ENCODE results near the gene SEC14L2.
"Not testable (repeated sequence)": the region's sequence is repeated elsewhere in the genome, so short reads cannot be mapped to it uniquely, and the experiment has no call there.

Gene SEC14L2

GRCh38 chr22:30439836-30440235, 43.0 kb downstream of the SEC14L2 start:
- FAIRE-seq (no peak), DNase-seq (ENCODE audit: insufficient read length, low spot score) (no peak)
- TF ChIP-seq POLR2AphosphoS5 (IDR thresholded peaks at IDR 0.05; ENCODE audit: low read depth, low read length) (no peak), SPI1 (IDR thresholded peaks at IDR 0.05; ENCODE audit: low read depth, low read length) (no peak), PAX5 (IDR thresholded peaks at IDR 0.05; ENCODE audit: insufficient read depth, low read length, severe bottlenecking) (no peak), TAF1 (IDR thresholded peaks at IDR 0.05; ENCODE audit: low read depth, low read length) (no peak), POU2F2 (IDR thresholded peaks at IDR 0.05; ENCODE audit: low read depth, low read length) (no peak), POLR2A (IDR thresholded peaks at IDR 0.05; ENCODE audit: low read depth, low read length) (no peak)

DNA sequence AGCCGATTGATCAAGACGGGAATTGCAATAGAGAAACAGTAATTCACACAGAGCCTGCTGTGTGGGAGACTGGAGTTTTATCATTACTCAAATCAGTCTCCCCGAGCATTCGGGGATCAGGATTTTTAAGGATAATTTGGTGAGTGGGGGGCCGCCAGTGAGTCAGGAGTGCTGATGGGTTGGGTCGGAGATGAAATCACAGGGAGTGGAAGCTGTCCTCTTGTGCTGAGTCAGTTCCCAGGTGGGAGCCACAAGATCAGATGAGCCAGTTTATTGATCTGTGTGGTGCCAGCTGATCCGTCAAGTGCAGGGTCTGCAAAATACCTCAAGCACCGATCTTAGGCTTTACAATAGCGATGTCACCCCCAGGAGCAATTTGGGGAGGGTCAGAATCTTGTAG, 44.3 kb downstream of the SEC14L2 start:
- TF ChIP-seq POLR2AphosphoS5 (IDR thresholded peaks at IDR 0.05; ENCODE audit: low read depth, low read length) (no peak), TAF1 (IDR thresholded peaks at IDR 0.05; ENCODE audit: low read depth, low read length) (no peak), SPI1 (IDR thresholded peaks at IDR 0.05; ENCODE audit: low read depth, low read length) (no peak), POU2F2 (IDR thresholded peaks at IDR 0.05; ENCODE audit: low read depth, low read length) (no peak), PAX5 (IDR thresholded peaks at IDR 0.05; ENCODE audit: insufficient read depth, low read length, severe bottlenecking) (no peak), POLR2A (IDR thresholded peaks at IDR 0.05; ENCODE audit: low read depth, low read length) (no peak)
- FAIRE-seq (no peak), DNase-seq (ENCODE audit: insufficient read length, low spot score) (no peak)

DNA sequence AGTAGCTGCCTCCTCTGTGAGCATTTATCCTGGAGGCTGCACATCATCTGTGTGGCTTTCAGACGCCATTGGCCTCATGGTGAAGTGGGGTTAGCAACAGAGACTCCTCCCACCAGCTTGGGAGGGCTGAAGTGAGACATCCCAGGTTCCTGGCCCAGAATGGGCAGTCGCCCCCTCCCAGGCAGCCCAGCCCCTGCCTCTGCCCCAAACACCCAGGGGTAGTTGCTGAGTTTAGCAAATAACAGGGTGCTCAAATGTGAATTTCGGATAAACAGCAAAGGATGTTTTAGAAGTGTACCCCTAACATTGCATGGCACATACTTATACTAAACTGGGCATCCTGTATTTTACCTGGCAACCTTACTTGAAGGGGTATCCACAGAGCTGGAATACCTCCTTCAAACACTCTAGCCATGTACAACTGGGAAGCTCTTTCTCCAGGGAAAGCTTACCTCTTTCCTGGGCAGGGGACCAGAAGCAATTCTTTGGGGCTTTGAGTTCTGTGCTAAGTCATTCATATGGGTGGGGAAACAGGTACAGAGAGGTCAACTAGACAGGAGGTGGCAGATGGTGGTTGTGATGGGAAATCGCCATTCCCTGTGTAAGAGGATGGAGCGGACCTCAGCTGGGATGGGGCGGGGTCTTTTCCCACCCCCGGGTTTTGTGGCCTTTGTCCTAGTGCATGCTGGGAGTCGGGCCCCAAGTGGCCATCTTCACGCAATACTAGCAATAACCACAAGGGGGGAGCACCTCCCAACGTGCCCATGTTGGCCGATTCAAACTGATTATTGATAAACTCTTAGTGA, 48.0 kb downstream of the SEC14L2 start:
- DNase-seq (ENCODE audit: insufficient read length, low spot score), result no peak
- TF ChIP-seq TAF1 (IDR thresholded peaks at IDR 0.05; ENCODE audit: low read depth, low read length) (no peak), PAX5 (IDR thresholded peaks at IDR 0.05; ENCODE audit: insufficient read depth, low read length, severe bottlenecking) (no peak), POLR2AphosphoS5 (IDR thresholded peaks at IDR 0.05; ENCODE audit: low read depth, low read length) (peak; percentile 94), SPI1 (IDR thresholded peaks at IDR 0.05; ENCODE audit: low read depth, low read length) (no peak), POLR2A (IDR thresholded peaks at IDR 0.05; ENCODE audit: low read depth, low read length) (peak; percentile 98), POU2F2 (IDR thresholded peaks at IDR 0.05; ENCODE audit: low read depth, low read length) (peak; percentile 86)
- peak; percentile 90 for FAIRE-seq

- no peak for TF ChIP-seq POLR2AphosphoS5 (IDR thresholded peaks at IDR 0.05; ENCODE audit: low read depth, low read length)
- no peak for TF ChIP-seq TAF1 (IDR thresholded peaks at IDR 0.05; ENCODE audit: low read depth, low read length)
- no peak for TF ChIP-seq POU2F2 (IDR thresholded peaks at IDR 0.05; ENCODE audit: low read depth, low read length)
- TF ChIP-seq POLR2A (IDR thresholded peaks at IDR 0.05; ENCODE audit: low read depth, low read length), result no peak
- TF ChIP-seq SPI1 (IDR thresholded peaks at IDR 0.05; ENCODE audit: low read depth, low read length), result no peak
- no peak for TF ChIP-seq PAX5 (IDR thresholded peaks at IDR 0.05; ENCODE audit: insufficient read depth, low read length, severe bottlenecking)
- FAIRE-seq (no peak), DNase-seq (ENCODE audit: insufficient read length, low spot score) (no peak)
These were observed 48.8 kb downstream of the SEC14L2 start for GRCh38 chr22:30445438-30446145.

GRCh38 chr22:30447656-30448055, 50.8 kb downstream of the SEC14L2 start:
- no peak for DNase-seq (ENCODE audit: insufficient read length, low spot score)
- TF ChIP-seq TAF1 (IDR thresholded peaks at IDR 0.05; ENCODE audit: low read depth, low read length) (no peak), POU2F2 (IDR thresholded peaks at IDR 0.05; ENCODE audit: low read depth, low read length) (no peak), SPI1 (IDR thresholded peaks at IDR 0.05; ENCODE audit: low read depth, low read length) (no peak), POLR2AphosphoS5 (IDR thresholded peaks at IDR 0.05; ENCODE audit: low read depth, low read length) (no peak), PAX5 (IDR thresholded peaks at IDR 0.05; ENCODE audit: insufficient read depth, low read length, severe bottlenecking) (no peak), POLR2A (IDR thresholded peaks at IDR 0.05; ENCODE audit: low read depth, low read length) (no peak)
- FAIRE-seq, result no peak

DNA sequence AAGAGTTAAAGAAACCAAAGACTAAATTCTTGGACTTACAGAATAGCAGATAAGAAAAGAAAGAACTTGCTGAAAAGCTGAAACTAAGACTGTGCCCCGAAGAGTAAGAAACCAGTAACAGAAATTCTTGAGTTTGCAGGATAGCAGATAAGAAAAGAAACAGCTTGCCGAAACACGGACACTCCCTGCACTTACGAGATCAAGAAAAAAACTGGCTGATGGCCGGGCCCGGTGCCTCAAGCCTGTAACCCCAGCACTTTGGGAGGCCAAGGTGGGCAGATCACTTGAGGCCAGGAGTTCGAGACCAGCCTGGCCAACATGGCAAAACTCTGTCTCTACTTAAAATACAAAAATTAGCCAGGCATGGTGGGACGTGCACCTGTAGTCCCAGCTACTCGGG, 54.7 kb downstream of the SEC14L2 start:
- FAIRE-seq; DNase-seq (ENCODE audit: insufficient read length, low spot score): not testable (repeated sequence)

DNA sequence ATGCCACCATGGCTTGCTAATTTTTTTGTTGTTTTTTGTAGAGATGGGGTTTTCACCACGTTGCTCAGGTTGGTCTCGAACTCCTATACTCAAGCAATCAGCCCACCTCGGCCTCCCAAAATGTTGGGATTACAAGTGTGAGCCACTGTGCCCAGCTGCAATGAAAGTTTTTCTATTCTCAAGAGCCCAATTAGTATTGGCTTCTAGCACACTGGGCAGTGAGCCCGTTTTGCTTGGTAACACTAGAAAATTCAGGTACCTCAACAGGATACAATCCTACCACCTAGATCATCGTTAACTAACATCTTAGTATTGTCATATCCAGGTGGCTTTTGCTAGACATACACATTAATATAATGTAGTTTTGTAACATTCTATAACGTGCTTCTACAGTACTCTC, 56.0 kb downstream of the SEC14L2 start:
- FAIRE-seq (no peak), DNase-seq (ENCODE audit: insufficient read length, low spot score) (no peak)
- TF ChIP-seq POLR2AphosphoS5 (IDR thresholded peaks at IDR 0.05; ENCODE audit: low read depth, low read length) (no peak), POLR2A (IDR thresholded peaks at IDR 0.05; ENCODE audit: low read depth, low read length) (no peak), POU2F2 (IDR thresholded peaks at IDR 0.05; ENCODE audit: low read depth, low read length) (no peak), TAF1 (IDR thresholded peaks at IDR 0.05; ENCODE audit: low read depth, low read length) (no peak), PAX5 (IDR thresholded peaks at IDR 0.05; ENCODE audit: insufficient read depth, low read length, severe bottlenecking) (no peak), SPI1 (IDR thresholded peaks at IDR 0.05; ENCODE audit: low read depth, low read length) (no peak)

- FAIRE-seq (no peak), DNase-seq (ENCODE audit: insufficient read length, low spot score) (no peak)
- TF ChIP-seq POU2F2 (IDR thresholded peaks at IDR 0.05; ENCODE audit: low read depth, low read length) (no peak), POLR2AphosphoS5 (IDR thresholded peaks at IDR 0.05; ENCODE audit: low read depth, low read length) (no peak), POLR2A (IDR thresholded peaks at IDR 0.05; ENCODE audit: low read depth, low read length) (no peak), PAX5 (IDR thresholded peaks at IDR 0.05; ENCODE audit: insufficient read depth, low read length, severe bottlenecking) (no peak)
These were observed 57.1 kb downstream of the SEC14L2 start for GRCh38 chr22:30453731-30454510.

Data from GM12891 (cell line).